ENCODE data around the gene KIF26A.

- TF ChIP-seq CTCF (IDR thresholded peaks at IDR 0.05): no peak
- no peak for TF ChIP-seq RFX5 (IDR thresholded peaks at IDR 0.05; ENCODE audit: low read length)
- TF ChIP-seq FOXM1 (IDR thresholded peaks at IDR 0.05; ENCODE audit: low read depth): no peak
- no peak for TF ChIP-seq POLR2AphosphoS5 (IDR thresholded peaks at IDR 0.05; ENCODE audit: low read depth, low read length)
- no peak for TF ChIP-seq GATA2 (CRISPR knock-in tag; IDR thresholded peaks at IDR 0.05)
- TF ChIP-seq, protein P1, sequence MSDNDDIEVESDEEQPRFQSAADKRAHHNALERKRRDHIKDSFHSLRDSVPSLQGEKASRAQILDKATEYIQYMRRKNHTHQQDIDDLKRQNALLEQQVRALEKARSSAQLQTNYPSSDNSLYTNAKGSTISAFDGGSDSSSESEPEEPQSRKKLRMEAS (IDR thresholded peaks at IDR 0.05; ENCODE audit: low read depth): no peak
- TF ChIP-seq, protein P2, sequence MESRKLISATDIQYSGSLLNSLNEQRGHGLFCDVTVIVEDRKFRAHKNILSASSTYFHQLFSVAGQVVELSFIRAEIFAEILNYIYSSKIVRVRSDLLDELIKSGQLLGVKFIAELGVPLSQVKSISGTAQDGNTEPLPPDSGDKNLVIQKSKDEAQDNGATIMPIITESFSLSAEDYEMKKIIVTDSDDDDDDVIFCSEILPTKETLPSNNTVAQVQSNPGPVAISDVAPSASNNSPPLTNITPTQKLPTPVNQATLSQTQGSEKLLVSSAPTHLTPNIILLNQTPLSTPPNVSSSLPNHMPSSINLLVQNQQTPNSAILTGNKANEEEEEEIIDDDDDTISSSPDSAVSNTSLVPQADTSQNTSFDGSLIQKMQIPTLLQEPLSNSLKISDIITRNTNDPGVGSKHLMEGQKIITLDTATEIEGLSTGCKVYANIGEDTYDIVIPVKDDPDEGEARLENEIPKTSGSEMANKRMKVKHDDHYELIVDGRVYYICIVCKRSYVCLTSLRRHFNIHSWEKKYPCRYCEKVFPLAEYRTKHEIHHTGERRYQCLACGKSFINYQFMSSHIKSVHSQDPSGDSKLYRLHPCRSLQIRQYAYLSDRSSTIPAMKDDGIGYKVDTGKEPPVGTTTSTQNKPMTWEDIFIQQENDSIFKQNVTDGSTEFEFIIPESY (IDR thresholded peaks at IDR 0.05; ENCODE audit: borderline replicate concordance, low read depth): no peak
- no peak for TF ChIP-seq REST (IDR thresholded peaks at IDR 0.05; ENCODE audit: low read depth, low read length)
- TF ChIP-seq MXI1 (IDR thresholded peaks at IDR 0.05; ENCODE audit: low read depth, low read length): no peak
Observed at GRCh38 chr14:104099096-104100041, 39.0 kb upstream of the KIF26A start.

All from SK-N-SH (cell line).